HG02610 (cell line): ENCODE measurements around the gene TMEM181.

ENCODE experiments used
- ATAC-seq: cut with Tn5 transposase; IDR thresholded peaks from one replicate; pipeline ENCODE4 v1.9.1; 2021; ENCODE audit warnings: mild to moderate bottlenecking, moderate library complexity; ENCODE audit not compliant: unreplicated experiment

The TMEM181 gene

DNA sequence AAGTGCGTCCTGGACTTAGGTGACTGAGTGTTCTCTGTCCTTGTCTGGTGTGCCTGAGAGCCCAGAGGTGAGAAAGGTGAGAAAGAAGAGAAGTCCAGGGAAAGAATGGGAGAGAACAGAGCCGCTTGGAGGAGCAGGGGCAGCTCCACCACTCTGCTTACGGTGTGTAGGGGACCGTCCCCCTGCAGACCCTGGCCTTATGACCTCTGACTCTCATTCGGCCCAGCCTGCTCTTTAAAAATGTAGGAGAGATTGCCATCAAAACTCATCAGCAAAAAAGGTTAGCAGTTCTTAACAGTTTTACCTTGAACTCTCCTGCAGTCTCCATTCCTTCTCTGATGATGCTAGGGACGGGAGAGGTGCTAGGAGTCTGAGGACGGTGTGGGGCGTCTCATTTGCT is 2.0 kb downstream of the TMEM181 start:
- ATAC-seq, result no peak

DNA sequence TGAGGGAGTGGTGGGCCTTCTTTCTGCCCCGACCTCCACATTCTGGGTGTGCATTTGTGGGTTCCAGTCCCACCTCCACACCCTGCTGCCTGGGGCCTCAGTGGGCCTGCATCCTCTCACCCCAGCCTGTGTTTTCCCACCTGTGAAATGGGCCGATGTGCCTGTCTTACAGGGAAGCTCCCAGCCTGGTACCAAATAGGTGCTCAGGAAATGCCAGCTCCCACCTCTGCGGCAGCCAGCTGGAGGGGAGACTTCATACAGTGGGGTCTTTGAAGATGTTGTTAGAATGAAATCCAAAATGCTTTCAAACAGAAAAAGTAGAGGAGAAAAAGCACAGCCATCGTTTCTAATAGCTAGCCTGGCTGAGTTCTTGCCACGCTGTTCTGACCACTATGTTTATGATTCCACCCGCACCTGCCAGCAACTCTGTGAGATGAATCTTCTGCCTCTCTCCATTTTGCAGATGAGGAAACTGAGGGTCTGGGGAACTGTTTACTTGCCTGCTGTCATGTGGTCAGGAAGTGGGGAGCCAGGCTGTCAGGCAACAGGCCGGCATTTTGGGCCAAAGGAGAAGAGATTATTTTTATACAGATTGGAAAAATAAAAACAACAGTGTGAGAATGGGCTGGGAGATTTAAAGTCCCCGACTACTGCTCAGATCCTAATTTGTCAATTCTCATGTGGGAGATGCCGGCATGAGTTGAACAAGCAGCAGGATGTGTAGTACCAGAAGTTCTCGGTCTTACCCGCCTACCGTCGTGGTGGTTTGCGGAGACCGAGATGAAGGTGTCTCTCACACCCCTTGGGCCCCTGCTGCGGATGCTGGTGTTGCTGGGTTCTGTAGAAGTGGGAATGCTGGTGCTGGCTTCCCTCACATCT is 4.6 kb downstream of the TMEM181 start:
- ATAC-seq, result no peak

DNA sequence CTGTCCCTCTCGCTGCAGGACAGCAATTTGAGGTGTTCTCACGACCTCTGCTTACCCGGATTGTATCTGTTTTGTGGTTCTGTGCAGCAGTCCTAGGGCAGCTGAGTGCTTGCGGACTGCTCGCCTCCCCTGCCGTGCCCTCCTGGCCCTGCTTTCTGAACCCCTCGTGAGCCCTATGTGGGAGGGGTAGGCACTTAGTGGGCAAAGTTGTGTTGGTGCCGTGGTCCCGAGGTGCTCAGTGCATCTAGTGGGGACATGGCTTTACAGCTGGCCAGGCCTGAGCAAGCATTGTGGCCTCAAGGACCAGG is 5.2 kb downstream of the TMEM181 start:
- no peak for ATAC-seq

DNA sequence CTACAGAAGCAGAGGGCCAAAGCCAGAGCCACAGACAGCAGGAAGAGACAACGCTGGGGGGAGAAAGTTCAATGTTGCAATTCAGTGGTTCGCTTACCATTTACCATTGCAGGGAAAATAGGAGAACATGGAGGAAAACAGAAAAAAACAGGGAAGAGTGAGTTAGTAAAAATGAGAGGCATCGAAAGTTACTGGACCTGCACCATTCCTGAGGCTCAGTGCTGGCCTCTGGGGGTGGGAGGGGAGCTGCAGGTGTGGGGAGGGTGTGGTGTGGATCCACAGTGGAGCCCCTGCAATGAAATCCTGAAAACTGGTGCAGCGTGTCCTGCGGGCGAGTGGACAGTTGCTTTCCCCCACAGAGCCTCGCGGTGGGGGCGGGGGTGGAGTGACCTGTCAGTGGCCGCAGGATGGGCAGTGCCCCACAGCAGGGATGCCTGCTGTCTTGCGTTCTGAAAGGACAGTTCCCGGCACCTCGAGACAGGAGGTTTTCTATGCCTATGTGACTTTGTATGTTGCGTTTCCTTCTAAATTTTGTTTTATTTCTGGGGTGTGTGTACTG is 5.7 kb downstream of the TMEM181 start:
- no peak for ATAC-seq

DNA sequence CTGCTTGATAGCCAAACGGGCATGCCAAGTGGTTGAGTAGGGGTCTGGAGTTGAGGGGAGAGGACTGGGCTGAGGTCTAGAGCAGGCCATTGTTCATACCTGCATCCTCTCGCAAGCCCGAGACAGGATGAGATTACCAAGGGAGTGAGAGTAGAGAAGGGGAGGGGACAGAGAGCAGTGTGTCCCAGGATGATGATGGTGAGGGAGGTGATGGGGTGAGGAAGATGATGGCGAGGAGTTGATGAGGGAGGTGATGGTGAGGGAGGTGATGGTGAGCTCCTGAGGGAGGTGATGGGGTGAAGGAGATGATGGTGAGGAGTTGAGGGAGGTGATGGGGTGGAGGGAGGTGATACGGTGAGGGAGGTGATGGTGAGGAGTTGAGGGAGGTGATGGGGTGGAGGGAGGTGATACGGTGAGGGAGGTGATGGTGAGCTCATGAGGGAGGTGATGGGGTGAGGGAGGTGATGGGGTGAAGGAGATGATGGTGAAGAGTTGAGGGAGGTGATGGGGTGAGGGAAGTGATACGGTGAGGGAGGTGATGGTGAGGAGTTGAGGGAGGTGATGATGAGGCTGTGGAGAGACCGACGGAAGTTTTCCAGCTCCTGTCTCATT is 6.4 kb downstream of the TMEM181 start:
- ATAC-seq, result no peak

DNA sequence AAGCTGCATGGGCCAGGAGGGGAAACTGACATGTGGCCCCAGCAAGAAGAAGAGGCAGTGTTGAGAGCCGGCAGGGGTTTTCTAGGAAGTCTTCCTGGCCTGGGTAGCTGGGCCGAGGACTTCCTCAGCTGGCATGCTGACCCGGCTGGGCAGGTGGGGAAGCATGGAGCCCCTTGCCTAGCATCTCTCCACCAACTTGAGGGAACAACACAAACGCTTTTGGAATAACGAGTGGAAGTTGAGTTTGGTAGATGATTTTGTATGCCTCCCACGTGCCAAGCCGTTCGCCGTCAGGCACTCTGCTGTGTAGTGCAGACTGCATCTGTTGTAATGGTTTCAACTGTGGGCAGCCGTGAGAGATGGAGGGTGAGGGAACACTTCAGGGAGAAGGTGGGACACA is 7.3 kb downstream of the TMEM181 start:
- ATAC-seq, result no peak

DNA sequence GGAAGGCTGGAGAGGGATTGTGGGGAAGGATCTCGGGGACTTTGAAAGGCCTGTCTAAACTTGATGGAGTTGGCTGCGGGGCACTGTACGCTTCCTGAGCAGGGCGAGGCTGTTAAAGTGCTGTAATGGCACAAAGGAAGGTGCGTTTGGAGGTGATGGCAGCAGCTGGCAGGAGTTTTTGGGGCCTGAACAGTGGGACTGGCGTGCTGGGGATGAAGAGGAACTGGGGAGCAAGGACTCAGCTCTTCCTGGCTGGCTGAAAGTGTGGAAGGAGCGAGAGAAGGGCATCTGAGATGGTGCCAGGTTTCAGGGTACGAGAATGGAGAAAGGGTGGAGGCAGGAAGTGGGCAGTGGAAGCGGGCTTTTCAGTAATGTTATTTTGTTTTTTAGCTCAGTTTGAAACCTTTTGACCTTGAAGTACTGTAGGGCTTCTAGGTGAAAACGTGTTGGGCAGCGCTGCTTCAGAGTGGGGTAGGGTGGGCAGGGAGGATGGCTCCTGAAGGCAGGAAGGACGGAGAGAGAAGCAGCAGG is 8.0 kb downstream of the TMEM181 start:
- ATAC-seq, result no peak

DNA sequence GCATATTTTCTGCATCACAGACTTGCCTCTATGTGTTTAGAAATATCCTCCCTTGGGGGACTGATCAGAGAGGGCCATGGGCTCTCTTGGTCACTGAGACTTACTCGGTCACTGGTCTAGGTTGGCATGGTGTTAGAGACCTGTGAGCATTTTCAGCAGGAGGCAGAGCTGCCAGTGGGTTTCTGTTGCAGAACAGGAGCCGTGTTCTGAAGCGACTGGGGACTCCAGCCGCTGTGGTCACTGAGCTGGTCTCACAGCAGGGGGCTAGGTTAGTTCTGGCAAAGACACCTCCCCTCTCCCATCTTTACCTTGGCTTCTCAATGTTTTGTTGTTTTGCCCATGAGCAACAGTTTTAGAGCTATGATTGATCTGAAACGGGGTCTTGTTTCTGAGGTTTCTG is 8.7 kb downstream of the TMEM181 start:
- no peak for ATAC-seq

DNA sequence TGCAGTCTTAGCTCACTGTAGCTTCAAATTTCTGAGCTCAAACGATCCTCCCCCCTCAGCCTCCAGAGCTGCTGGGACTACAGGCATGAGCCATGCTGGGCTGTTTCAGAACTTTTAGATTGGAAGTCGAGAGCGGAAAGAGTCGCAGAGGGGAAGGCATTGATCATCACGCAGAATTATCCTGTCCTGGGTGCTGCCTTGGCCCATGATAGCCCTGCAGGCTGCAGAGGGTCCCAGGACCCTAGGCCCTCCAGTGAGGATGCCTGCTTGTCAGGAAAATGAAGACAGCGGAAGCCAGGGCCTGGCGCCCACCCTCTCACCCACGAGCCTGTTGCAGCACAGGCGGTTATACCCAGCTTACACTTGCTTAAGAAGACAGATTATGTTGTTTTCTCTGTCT is 9.1 kb downstream of the TMEM181 start:
- no peak for ATAC-seq

DNA sequence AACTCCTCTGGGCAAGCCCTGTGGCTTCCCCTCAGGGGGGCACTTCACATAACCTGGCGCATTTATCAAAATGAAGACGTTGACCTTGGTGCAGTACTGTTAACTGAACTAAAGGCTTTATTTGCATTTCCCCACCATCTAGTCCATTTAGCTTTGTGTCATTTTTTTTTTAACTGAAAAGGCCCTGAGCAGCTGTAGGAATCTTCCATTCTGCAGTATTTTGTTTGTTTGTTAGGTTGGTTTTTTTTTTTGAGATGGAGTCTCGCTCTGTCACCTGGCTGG is 10.7 kb downstream of the TMEM181 start:
- ATAC-seq, result no peak

DNA sequence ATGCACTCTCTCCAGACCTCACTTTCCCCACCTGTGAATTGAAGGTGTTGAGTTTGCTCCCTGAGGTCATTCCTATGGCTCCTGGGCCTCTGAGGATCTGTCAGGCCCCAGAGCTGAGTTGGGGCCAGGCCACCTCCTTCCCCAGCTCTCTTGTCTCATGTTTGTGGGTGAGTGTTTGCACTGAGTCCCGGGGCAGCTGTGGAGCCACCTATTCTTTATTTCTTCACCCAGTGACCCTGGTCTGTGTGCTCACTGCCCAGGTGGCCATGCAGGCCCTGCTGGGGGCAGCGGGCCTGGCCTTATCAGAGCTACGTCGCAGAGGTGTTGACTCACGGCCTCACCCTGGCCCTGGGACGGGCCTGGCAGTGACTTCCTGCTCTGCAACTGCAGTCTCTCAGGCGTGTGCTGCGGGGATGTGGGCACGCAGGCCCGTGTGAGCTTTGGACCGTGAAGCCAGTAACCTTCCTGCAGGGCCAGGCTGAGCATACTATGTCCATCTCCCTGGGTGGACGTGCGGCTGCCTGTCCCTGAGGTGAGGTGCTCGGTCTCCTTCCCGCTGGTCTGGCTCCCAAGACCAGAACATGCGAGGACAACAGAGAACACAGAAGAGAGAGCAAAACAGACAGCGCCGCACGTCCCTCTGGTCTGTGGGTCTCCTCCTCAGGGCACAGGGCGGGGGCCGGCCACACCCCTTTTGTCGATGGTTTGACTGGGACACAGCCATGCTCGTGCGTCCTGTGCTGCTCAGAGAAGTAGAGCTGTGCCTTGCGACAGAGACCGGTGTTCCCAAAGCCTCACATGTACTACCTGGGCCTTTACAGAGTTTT is 12.1 kb downstream of the TMEM181 start:
- no peak for ATAC-seq

DNA sequence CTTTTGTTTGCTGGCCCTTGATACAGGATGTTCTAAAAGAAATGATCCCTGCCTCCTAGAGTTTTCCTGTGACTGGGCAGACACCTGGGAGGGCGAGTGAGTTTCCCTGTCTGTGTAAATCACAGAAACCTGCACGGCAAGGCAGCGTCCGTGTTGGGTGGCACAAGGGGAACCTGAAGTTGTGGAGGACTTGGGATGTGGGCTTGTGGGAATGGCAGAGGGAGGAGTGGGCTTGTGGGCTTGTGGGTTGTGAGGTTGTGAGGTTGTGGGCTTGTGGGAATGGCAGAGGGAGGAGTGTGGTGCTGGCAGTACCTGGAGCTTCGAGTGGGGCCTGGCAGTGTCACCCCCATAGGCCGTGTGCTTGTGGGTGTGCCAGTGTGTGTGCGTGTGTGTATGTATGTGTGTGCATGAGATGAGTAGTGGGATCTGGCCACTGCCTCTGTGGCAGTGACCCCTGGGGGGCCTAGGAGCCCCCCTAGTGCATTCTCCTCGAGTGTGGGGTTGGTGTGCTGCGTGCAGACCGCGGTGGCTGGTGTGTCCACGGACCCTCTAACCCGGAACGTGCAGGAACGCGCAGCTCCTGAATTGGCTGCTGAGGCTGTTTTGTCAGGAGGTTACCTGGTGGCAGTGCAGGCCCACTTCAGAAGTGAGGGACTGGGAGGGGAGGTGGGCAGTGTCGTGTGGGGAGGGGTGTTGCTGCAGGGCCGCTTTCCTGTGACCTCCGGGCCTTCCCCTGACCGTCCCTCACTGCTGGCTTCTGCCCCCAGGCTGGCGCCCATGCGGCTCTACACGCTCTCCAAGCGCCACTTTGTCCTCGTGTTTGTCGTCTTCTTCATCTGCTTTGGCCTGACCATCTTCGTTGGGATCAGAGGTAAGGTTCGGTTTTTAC is 13.0 kb downstream of the TMEM181 start:
- ATAC-seq, result no peak

DNA sequence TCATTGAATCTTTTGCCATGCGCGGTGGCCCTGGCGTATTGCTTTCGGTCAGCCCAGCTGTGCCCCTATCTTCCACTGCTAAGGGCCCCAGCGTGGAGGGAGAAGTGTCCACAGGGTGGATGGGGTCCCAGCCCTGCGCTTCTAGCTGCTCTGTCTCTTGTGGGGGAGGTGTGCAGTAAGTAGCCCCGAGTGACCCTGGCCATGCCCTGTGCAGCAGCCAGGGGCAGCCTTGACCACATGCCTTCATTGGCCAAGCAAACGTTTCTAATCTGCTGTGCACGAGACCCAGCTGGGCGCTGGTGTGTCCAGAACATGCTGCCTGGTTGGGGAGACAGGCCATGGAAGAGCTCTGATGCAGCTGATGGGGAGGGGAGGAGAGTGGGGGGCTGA is 13.6 kb downstream of the TMEM181 start:
- no peak for ATAC-seq

DNA sequence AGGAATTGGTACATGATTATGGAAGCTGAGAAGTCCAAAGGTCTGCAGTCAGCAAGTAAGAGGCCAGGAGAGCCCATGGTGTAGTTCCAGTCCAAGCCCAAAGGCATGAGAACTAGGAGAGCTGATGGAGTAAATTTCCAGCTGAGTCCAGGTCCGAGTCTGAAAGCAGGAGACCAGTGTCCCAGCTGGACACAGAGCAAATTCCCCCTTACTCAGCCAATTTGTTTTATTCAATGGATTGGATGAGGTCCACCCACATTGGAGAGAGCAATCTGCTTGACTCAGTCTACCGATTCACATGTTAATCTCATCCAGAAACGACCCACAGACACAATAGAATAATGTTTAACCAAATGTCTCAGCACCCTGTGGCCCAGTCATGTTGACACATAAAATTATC is 14.9 kb downstream of the TMEM181 start:
- ATAC-seq, result no peak

DNA sequence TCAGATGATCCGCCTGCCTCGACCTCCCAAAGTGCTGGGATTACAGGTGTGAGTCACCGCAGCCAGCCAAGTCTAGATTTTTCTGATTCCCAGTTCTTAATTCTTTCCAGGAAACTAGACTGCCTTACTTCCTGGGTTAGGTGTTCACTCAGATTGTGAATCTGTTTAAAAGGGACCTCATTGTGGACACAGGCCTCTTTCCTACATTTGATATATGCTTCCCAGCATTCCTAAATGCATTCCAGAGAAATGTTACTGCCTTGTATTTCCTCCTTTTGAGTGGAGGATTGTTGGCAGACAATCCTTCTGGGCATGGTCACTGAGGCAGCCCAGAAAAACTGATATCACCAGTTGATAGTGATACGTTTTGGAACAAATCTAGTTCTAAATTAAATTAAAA is 15.7 kb downstream of the TMEM181 start:
- no peak for ATAC-seq

DNA sequence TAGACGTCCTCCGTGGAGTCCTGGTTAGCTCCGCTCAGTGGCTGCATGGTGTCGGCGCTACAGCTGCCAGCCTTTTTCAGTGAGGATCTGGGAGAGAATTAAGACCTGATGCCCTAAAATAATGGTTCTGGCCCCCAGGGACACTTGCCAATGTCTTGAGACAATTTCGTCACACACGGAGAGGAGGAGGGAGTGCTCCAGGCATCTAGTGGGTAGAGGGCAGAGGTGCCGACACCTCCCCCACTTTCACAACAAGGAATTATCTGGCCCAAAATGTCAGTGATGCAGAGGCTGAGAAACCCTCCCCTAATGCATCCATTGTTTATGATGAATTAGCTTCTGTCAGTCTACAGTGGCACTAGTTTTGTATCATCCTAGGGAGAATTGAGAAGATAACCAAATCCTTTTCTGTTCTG is 24.4 kb downstream of the TMEM181 start:
- no peak for ATAC-seq

DNA sequence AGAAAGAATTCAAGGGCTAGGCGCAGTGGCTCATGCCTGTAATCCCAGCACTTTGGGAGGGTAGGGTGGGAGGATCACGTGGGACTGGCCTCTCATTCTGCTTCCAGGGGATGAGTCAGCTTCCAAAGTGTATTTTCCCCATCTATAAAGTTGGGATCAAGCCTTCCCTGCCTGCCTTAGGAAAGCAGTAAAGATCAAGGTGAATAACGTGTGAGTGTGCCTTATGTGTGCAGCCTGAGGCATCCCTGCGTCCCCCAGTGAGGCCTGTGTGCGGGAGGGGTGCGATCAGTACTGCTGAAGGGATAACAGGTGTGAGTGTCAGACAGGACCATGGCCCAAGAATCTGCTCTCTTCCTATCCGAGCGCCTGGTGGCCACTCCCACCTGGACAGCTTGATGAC is 26.8 kb downstream of the TMEM181 start:
- ATAC-seq, result no peak

DNA sequence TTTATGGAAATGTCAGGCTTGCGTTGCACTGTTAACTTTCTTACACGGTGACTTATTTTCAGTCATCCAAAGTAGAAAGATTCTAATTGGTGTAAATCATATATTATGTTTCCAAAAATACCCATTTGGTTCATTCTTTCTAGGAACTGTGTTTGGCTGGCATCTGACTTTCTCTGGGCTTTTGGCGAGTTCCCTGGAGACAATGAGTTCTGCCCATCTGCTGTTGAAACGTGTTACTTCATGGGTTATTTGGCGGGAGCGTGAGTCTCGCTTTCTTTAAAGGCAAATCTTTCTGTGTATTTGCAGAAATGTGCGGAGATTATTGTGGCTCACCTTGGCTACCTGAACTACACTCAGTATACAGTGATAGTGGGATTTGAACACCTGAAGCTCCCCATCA is 29.5 kb downstream of the TMEM181 start:
- no peak for ATAC-seq

DNA sequence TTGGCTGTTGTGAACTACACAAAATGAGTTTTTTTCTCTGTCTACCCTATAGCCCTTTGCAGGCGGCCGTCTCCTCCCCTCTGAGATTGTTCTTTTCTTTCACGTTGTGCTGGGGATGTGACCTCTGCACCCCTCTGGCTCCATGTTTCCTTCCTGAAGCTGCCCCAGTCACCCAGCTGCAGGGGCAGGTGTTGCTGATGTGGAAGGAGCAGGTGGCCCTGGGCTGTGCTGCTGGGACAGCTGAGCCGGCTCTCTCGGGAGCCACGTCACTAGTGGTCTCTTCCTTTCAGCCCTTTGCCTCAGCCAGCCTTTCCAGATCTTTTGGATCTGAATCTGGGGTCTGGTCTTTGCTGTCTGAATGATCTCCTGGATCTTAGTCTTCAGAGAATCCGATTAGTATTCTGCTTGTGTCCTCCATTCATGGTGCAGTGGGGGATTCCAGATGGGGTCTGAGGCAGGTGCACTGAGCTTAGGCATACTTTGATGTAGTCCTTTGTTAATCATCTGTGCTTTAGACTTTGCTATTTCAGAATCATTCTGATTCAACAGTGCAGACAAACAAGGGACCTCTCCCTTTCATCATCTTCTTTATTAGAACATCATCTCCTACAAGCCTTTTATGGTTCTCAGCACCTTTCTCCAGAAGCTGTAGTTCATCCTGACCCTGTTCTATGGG is 31.4 kb downstream of the TMEM181 start:
- no peak for ATAC-seq

DNA sequence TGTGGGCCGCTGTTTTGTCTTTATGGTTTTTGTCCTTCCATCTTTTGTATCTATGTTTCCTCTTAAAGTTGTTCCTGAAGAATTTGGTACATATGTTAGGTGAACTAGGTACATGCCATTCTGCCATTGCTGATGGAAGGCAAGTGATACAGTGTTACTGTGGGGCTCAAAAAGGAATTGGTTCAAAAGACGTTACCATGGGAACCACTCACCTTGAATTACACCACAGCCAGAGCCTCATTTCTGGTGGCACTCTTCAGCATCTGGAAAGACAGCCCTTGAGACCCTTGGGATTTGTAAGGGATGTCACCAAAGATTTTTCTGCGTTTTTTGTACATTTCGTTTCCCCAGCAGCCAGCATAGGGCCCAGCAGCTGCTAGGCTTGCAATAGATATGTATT is 31.9 kb downstream of the TMEM181 start:
- no peak for ATAC-seq
